Mesothelial cell of epicardium (in vitro differentiated cells): ENCODE data around the gene PDIA5. TPM values are rescaled to one million over a fixed set of nuclear protein-coding genes. Genes with fewer than 3 reads are reported as not detected.

Experiments
- DNase-seq, 2 experiments: peaks; one replicate each; pipeline ENCODE4 v3.0.0; 2021; ENCODE audit warnings: low spot score in 2 of 2; ENCODE audit not compliant: unreplicated experiment in 2 of 2
- H3K27ac Mint-ChIP-seq: 2 replicates; pipeline ENCODE4 v1.8.0; 2021; ENCODE audit warnings: mixed read lengths
- H3K27me3 Mint-ChIP-seq: 2 replicates; pipeline ENCODE4 v1.8.0; 2021; ENCODE audit warnings: low read depth, mixed read lengths
- H3K36me3 Mint-ChIP-seq: 2 replicates; pipeline ENCODE4 v1.8.0; 2021; ENCODE audit warnings: mixed read lengths
- H3K4me1 Mint-ChIP-seq: 2 replicates; pipeline ENCODE4 v1.8.0; 2021; ENCODE audit warnings: mixed read lengths
- H3K4me3 Mint-ChIP-seq: 2 replicates; pipeline ENCODE4 v1.8.0; 2021; ENCODE audit warnings: mild to moderate bottlenecking, moderate library complexity, mixed read lengths
- H3K9me3 Mint-ChIP-seq: 2 replicates; pipeline ENCODE4 v1.8.0; 2021; ENCODE audit warnings: mixed read lengths
- total RNA-seq: library from RNA; stranded (reverse); gene quantifications from 3 replicates; pipeline ENCODE4 v1.2.1, GENCODE V29; 2021
- TF ChIP-seq, protein P1 (sequence below): fragments of 200-600 bp; sonication (generic); IDR thresholded peaks from one replicate; pipeline ENCODE4 v1.5.0; 2021; ENCODE audit warnings: antibody characterized with exemption; ENCODE audit not compliant: unreplicated experiment

PDIA5 gene
- total RNA-seq, 1 donor from 2014 or later, result 19.1 TPM

DNA sequence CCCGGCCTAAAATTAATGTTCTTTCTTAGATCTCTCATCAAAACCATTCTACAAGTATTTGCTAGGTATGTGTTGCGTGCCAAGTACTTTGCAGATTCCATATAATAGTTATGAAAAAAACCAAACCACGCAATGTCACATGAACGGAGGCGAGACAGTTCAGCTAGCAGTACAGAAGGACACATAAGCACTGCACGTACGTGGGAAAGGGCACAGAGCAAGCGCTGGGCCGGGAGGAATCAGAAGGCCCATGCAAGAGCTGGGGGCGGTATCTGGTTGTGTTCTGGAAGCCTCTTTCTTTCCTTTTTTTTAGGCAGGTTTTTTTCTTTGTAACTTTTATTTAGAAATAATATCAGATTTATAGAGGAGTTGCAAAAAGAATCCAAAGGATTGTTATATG lies 11.3 kb downstream of the PDIA5 start:
- DNase-seq, result no peak
- H3K9me3 Mint-ChIP-seq, result no peaks in the 10 kb centered on the region
- H3K4me1 Mint-ChIP-seq, result peaks cover 13% of the 10 kb centered on the region
- H3K36me3 Mint-ChIP-seq, result no peaks in the 10 kb centered on the region
- no peak overlapping the region for H3K4me3 Mint-ChIP-seq
- no peaks in the 10 kb centered on the region for H3K27me3 Mint-ChIP-seq
- H3K27ac Mint-ChIP-seq, result no peak overlapping the region
- TF ChIP-seq, protein P1, sequence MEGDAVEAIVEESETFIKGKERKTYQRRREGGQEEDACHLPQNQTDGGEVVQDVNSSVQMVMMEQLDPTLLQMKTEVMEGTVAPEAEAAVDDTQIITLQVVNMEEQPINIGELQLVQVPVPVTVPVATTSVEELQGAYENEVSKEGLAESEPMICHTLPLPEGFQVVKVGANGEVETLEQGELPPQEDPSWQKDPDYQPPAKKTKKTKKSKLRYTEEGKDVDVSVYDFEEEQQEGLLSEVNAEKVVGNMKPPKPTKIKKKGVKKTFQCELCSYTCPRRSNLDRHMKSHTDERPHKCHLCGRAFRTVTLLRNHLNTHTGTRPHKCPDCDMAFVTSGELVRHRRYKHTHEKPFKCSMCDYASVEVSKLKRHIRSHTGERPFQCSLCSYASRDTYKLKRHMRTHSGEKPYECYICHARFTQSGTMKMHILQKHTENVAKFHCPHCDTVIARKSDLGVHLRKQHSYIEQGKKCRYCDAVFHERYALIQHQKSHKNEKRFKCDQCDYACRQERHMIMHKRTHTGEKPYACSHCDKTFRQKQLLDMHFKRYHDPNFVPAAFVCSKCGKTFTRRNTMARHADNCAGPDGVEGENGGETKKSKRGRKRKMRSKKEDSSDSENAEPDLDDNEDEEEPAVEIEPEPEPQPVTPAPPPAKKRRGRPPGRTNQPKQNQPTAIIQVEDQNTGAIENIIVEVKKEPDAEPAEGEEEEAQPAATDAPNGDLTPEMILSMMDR, result no peak

DNA sequence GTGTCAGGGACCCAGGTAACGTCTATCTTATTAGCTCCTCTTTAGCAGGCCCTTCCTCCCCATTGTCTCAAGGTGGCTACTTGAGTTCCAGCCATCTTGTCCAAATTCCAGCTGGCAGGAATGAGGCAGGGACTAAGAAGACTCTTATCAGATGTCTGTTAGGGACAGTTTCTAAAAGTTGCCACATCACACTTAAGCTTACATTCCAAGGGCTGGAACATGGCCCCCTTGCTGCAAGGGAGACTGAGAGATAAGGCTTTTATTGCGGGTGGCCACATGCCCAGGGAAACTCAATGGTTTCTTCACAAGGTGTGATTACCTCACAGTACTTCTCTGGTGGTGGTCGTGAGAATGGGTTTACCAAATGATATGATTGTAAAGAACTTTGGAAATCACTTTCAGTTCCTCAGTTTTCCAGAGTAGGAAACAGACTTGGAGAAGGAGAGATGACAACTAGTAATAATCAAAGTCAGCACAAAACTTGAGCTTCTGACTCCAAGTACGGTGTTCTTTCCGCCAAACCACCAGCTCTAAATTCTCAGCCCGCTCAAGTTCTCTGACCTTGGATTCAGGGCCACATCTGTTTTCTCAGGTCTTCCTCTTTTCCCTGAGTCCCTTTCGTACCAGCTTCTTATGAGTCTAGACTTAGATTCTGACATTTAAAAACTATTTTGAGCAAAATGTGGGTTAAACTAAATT lies 14.2 kb downstream of the PDIA5 start:
- no peak for DNase-seq
- H3K4me1 Mint-ChIP-seq, result peaks cover 40% of the 10 kb centered on the region
- TF ChIP-seq, protein P1, result no peak
- no peaks in the 10 kb centered on the region for H3K9me3 Mint-ChIP-seq
- H3K36me3 Mint-ChIP-seq, result no peaks in the 10 kb centered on the region
- H3K27ac Mint-ChIP-seq, result no peak overlapping the region
- no peak overlapping the region for H3K4me3 Mint-ChIP-seq
- H3K27me3 Mint-ChIP-seq, result no peaks in the 10 kb centered on the region

DNA sequence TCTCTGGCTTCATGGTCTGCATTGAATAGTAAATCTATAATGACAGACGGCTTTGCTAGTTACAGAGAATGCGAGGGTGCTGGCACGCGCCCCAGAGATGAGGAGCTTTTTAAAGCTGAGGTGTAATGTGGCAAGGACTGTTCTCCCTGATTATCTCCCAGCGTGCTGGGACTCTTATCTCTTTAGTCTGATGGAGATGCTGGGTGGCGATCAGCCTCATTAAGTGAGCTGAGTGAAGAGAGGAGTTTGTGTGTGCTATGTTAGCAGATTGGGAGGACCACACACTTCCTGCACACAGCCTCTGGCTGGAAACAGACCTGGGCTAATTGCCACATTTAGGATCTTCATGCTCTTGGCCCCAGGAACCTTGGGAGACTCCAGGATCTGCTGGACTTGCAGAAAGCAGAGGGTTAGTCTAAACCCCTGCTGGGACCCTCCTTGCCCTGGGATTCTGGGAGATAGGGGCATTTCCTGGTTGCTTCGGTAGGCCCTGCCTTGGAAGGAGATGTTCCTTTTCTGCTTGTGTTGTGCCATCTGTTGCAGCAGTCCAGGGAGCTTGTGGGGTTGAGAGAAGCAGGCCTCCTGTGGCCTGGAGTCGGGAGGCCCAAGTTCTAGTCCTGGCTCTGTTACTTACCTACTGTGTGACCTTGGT lies 15.0 kb downstream of the PDIA5 start:
- no peaks in the 10 kb centered on the region for H3K9me3 Mint-ChIP-seq
- no peak overlapping the region for H3K27ac Mint-ChIP-seq
- no peak for DNase-seq
- TF ChIP-seq, protein P1, result no peak
- no peaks in the 10 kb centered on the region for H3K27me3 Mint-ChIP-seq
- H3K4me1 Mint-ChIP-seq, result peaks cover 41% of the 10 kb centered on the region
- no peak overlapping the region for H3K4me3 Mint-ChIP-seq
- no peaks in the 10 kb centered on the region for H3K36me3 Mint-ChIP-seq

DNA sequence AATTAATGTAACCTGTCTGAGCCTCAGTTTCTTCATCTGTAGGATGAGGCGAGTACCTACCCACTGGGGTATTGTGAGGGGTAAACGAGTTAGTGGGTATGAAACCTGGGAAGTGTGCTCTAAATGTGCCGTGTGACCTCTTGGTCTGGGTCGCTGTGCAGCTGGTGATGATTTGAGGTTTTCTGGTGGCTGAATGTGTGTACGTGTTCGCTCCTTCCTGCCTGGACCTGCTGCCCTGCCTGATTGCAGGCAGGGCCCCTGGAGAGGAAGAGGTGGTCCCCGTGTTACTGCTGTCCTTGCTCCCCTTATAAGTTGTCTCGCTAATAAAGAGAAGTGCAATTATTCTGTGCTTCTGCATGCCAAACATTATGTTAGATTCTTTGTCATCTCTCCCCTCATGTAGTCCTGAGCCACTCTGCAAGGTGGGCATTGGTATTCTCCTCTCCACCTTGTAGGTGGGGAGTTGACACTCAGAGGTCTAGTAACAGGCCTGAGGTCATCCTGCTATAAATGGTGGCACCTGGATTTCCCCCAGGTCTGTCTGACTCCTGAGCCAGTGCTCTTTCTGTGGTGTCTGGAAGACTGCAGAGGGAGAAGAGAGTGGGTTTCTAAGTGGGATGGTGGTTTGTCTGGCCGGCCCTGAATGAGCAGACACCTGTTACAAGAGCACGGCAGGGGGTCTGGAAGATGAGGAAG lies 15.7 kb downstream of the PDIA5 start:
- no peaks in the 10 kb centered on the region for H3K36me3 Mint-ChIP-seq
- peaks cover 41% of the 10 kb centered on the region for H3K4me1 Mint-ChIP-seq
- H3K27me3 Mint-ChIP-seq, result no peaks in the 10 kb centered on the region
- H3K4me3 Mint-ChIP-seq, result no peak overlapping the region
- DNase-seq, result no peak
- no peaks in the 10 kb centered on the region for H3K9me3 Mint-ChIP-seq
- TF ChIP-seq, protein P1, result no peak
- no peak overlapping the region for H3K27ac Mint-ChIP-seq

DNA sequence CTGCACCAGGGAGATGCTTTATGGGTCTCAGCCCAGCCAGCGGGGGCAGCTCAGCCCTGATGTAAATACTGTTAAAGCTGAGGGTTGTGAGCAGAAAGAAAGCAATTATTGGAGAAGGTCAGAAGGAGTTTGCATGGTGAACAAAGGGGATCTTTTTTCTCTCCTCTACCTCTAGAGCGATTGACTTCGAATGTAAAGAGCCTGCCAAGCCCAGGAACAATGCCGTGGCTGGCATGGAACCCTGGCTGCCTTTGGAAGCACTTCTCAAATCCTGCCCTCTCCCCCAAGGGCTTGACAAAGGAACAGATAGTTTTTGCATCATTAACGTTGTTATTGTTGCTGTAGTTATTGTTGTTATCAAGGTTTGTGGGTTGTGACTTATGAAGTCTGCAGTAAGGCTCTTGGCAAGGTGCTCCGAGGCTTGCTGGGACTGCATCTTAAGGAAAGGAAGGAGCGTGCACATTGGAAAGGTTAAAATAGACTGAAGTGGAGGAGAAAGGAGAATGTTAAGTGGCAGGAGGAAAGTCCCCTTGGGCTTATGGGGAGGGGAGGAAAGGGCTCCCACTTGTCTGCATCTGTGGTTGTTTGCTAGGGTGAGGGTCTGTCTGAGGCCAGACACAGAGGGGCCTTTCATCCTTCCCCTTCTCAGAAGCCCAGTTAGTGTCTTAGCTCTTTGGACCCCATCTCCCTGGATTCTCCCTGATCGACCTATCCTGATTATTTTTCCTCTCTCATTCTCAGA lies 16.7 kb downstream of the PDIA5 start:
- Mint-ChIP-seq H3K27ac (peak overlapping the region; percentile 1), H3K36me3 (no peaks in the 10 kb centered on the region), H3K9me3 (no peaks in the 10 kb centered on the region), H3K4me1 (peaks cover 41% of the 10 kb centered on the region), H3K27me3 (no peaks in the 10 kb centered on the region), H3K4me3 (no peak overlapping the region)
- TF ChIP-seq, protein P1, result no peak
- DNase-seq, result no peak
